Measurements from ENCODE around the gene CTNNA2. TPM values are rescaled to one million over a fixed set of nuclear protein-coding genes. Genes with fewer than 3 reads are reported as not detected.

Gene CTNNA2
- total and polyA plus RNA-seq, 2 of the 8 experiments (the other 6 are each of a cell fraction or from before 2014, with no cell fraction given): 3.9 to 9.0 TPM

DNA sequence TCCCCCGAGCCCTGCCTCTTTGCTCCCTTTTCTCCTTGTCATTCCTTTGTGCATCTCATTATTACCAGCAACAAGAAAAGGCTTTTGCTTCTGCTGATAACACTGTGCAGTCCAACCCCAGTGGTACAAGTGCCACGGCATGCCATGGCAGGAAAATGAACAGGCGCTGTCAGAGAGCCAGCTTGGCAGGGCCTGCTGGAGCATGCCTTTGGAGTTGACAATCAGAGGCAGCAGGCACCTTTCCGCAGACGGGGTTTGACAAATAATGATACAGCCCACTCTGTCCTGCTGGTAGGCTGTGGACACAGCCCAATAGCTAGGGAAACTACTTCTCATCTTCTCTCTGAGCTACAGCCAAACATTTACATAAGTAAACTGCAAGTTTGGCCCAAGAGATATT is 1035.6 kb downstream of the CTNNA2 start (continued):
- TF ChIP-seq, protein P1, sequence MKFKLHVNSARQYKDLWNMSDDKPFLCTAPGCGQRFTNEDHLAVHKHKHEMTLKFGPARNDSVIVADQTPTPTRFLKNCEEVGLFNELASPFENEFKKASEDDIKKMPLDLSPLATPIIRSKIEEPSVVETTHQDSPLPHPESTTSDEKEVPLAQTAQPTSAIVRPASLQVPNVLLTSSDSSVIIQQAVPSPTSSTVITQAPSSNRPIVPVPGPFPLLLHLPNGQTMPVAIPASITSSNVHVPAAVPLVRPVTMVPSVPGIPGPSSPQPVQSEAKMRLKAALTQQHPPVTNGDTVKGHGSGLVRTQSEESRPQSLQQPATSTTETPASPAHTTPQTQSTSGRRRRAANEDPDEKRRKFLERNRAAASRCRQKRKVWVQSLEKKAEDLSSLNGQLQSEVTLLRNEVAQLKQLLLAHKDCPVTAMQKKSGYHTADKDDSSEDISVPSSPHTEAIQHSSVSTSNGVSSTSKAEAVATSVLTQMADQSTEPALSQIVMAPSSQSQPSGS (IDR thresholded peaks at IDR 0.05; ENCODE audit: low read length): no peak
- no peak for TF ChIP-seq SIRT6 (IDR thresholded peaks at IDR 0.05; ENCODE audit: low read length)

Data from H1 (cell line).